GM23248 (cell line): ENCODE data around the gene RNF150.

Experiments
- EZH2 ChIP-seq: fragments of 200-600 bp; sonication (generic); IDR thresholded peaks from 2 replicates; pipeline ENCODE4 v1.6.1; 2018; ENCODE audit warnings: antibody characterized with exemption, mild to moderate bottlenecking; ENCODE audit not compliant: insufficient read depth, poor library complexity, severe bottlenecking
- EZH2phosphoT487 ChIP-seq: fragments of 200-600 bp; sonication (generic); IDR thresholded peaks from 2 replicates; pipeline ENCODE4 v1.6.1; 2018; ENCODE audit warnings: antibody characterized with exemption, moderate library complexity, mild to moderate bottlenecking, low read depth; ENCODE audit not compliant: insufficient read depth

DNA sequence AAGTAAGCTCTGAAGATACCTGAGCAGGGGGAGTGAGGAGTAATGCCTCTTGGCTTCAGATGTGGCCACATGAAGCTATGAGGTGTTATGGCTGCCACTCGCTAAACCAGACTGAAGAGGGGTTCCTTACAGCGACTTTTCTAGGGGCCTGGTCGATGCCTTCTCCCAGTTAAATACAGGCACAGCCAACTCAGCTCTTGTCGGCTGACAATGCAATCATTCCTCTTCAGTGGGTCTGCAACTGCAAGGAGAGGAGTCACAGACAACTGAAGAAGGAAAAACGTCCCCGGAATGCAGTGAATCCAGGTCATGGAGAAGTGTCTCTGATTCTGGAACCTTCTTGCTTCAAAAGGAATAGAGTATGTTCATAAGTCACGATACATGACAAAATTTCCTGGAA, 106.4 kb downstream of the RNF150 start:
- no peak for TF ChIP-seq EZH2phosphoT487
- no peak for TF ChIP-seq EZH2
